BJ (cell line): ENCODE data around the gene PHKB. TPM values are rescaled to one million over a fixed set of nuclear protein-coding genes. Genes with fewer than 3 reads are reported as not detected.
"Not testable (repeated sequence)": the region's sequence is repeated elsewhere in the genome, so short reads cannot be mapped to it uniquely, and the experiment has no call there.

Experiments used
- CTCF ChIA-PET: fragments of 350-600 bp; formaldehyde crosslinking; extraction: SDS; loops from one replicate; lab custom pipeline; 2021; ENCODE audit warnings: antibody characterized with exemption, inconsistent platforms; lab: Yijun Ruan, JAX
- POLR2A ChIA-PET: fragments of 300-600 bp; sonication (Branson Sonifier 250); formaldehyde crosslinking; extraction: SDS; loops from one replicate; lab custom pipeline; 2021; ENCODE audit warnings: antibody characterized with exemption; lab: Charles Lee
- DNase-seq: peaks from one replicate; pipeline ENCODE4 v3.0.0-alpha.2; 2011; ENCODE audit warnings: low read depth
- H3K27me3 ChIP-seq: 2 replicates; pipeline ENCODE4 v1.6.0; 2011; ENCODE audit warnings: low read length; ENCODE audit not compliant: control insufficient read depth, insufficient read depth
- H3K36me3 ChIP-seq: 2 replicates; pipeline ENCODE4 v1.5.1; 2011; ENCODE audit warnings: low read length; ENCODE audit not compliant: control insufficient read depth, insufficient read depth
- H3K4me3 ChIP-seq: 2 replicates; pipeline ENCODE4 v1.5.1; 2011; ENCODE audit warnings: low read depth, mild to moderate bottlenecking, control low read depth, low read length
- CTCF ChIP-seq: IDR thresholded peaks from 2 replicates; pipeline ENCODE4 v1.5.1; 2011; ENCODE audit warnings: low read depth, mild to moderate bottlenecking, control low read depth, inconsistent platforms, low read length, moderate library complexity; ENCODE audit not compliant: insufficient read depth
- polyA plus RNA-seq: library from polyadenylated mRNA; depleted of rRNA; stranded (reverse); fragments of >200 nt; gene quantifications from 2 replicates; pipeline ENCODE4 v1.2.3, GENCODE V29; 2011

Gene PHKB
- polyA plus RNA-seq, 1 experiment = 44.9 TPM

GRCh38 chr16:47551185-47551584 is 90.1 kb downstream of the PHKB start:
- H3K27me3 ChIP-seq, CTCF ChIA-PET, POLR2A ChIA-PET, DNase-seq, H3K4me3 ChIP-seq, H3K36me3 ChIP-seq: not testable (repeated sequence)

GRCh38 chr16:47551767-47552166 is 90.6 kb downstream of the PHKB start:
- H3K27me3 ChIP-seq, POLR2A ChIA-PET, DNase-seq, H3K4me3 ChIP-seq, CTCF ChIA-PET, H3K36me3 ChIP-seq: not testable (repeated sequence)

GRCh38 chr16:47553853-47554564 is 92.9 kb downstream of the PHKB start:
- no peak for TF ChIP-seq CTCF
- Histone ChIP-seq H3K36me3 (no peaks in the 10 kb centered on the region), H3K27me3 (no peaks in the 10 kb centered on the region), H3K4me3 (no peak overlapping the region)
- ChIA-PET CTCF (no interaction called here), POLR2A (no interaction called here)
- no peak for DNase-seq

GRCh38 chr16:47554587-47554986 is 93.5 kb downstream of the PHKB start:
- CTCF ChIA-PET, POLR2A ChIA-PET, H3K27me3 ChIP-seq, H3K4me3 ChIP-seq, DNase-seq, H3K36me3 ChIP-seq: not testable (repeated sequence)

- Histone ChIP-seq H3K27me3 (no peaks in the 10 kb centered on the region), H3K36me3 (no peaks in the 10 kb centered on the region), H3K4me3 (no peak overlapping the region)
- no peak for DNase-seq
- CTCF ChIA-PET = interaction anchor here (0.8 kb wide), 1 partner anchor 42 kb away, joined by 4 read pairs; no protein-coding TSS in a partner anchor
- POLR2A ChIA-PET = no interaction called here
- TF ChIP-seq CTCF = no peak
Observed at GRCh38 chr16:47561286-47561685, 100.2 kb downstream of the PHKB start.

- TF ChIP-seq CTCF = no peak
- CTCF ChIA-PET = no interaction called here
- POLR2A ChIA-PET = no interaction called here
- Histone ChIP-seq H3K27me3 (no peaks in the 10 kb centered on the region), H3K36me3 (no peaks in the 10 kb centered on the region), H3K4me3 (no peak overlapping the region)
- no peak for DNase-seq
Observed at GRCh38 chr16:47562366-47562765, 101.2 kb downstream of the PHKB start.

- POLR2A ChIA-PET = no interaction called here
- CTCF ChIA-PET = no interaction called here
- no peaks in the 10 kb centered on the region for H3K27me3 ChIP-seq
Observed at GRCh38 chr16:47565454-47565853, 104.3 kb downstream of the PHKB start.

More at GRCh38 chr16:47565454-47565853, 104.3 kb downstream of the PHKB start:
- TF ChIP-seq CTCF = no peak
- no peak overlapping the region for H3K4me3 ChIP-seq
- H3K36me3 ChIP-seq = no peaks in the 10 kb centered on the region
- DNase-seq = no peak
